Measurements from ENCODE around the gene CLEC17A. TPM values are rescaled to one million over a fixed set of nuclear protein-coding genes. Genes with fewer than 3 reads are reported as not detected.
A peak's percentile ranks its signal among the peaks of the same experiment; 100 is the strongest.

The CLEC17A gene
- total and polyA plus RNA-seq, 2 of the 13 experiments (the other 11 are each of a cell fraction or from before 2014, with no cell fraction given): not detected

DNA sequence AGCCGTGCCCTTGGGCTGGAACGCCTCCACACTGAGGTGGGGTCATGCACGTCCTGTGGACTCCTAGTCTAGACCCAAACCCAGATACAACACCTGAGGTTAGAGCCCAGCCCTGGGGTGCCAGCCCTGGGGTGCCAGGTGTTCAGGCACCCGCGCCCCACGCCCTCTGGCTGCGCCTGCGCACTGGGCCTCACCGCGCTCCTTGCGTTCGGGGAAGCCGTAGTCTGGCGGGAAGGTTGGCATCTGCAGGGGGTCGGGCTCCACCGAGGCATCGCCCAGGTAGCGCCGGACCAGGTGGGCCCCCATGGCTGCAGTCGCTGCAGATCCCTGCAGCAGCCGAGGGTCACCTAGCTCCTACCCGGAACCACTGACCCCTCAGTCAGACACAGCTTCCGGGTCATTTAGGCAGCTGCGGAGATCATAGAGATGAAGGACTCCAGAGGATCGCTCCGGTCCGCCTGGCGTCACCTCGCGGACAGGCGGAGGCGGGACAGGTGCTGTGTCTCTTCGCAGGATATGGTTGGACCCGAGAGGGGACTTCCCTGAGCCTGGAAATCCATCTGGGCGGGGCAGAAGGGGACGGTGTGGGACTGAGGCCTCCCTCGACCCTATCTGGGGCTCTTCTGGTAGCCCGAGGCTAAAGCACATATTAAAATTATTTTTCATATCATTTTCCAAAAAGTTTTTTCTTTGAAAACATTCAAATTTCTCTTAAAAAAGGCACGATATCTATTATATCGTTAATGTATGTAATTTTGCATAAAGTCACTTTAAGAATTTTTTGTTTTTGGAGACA is 11.0 kb upstream of the CLEC17A start, which contains the start of gene NDUFB7 (continued):
- TF ChIP-seq, protein P1, sequence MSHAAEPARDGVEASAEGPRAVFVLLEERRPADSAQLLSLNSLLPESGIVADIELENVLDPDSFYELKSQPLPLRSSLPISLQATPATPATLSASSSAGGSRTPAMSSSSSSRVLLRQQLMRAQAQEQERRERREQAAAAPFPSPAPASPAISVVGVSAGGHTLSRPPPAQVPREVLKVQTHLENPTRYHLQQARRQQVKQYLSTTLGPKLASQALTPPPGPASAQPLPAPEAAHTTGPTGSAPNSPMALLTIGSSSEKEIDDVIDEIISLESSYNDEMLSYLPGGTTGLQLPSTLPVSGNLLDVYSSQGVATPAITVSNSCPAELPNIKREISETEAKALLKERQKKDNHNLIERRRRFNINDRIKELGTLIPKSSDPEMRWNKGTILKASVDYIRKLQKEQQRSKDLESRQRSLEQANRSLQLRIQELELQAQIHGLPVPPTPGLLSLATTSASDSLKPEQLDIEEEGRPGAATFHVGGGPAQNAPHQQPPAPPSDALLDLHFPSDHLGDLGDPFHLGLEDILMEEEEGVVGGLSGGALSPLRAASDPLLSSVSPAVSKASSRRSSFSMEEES (CRISPR knock-in tag; IDR thresholded peaks at IDR 0.05): no peak
- TF ChIP-seq KLF6 (CRISPR knock-in tag; IDR thresholded peaks at IDR 0.05) (peak; percentile 91), ZNF350 (CRISPR knock-in tag; IDR thresholded peaks at IDR 0.05; ENCODE audit: borderline replicate concordance, low read depth) (peak; percentile 90), KLF11 (CRISPR knock-in tag; IDR thresholded peaks at IDR 0.05) (no peak), FIP1L1 (IDR thresholded peaks at IDR 0.05; ENCODE audit: borderline replicate concordance, insufficient read depth, low read depth, low read length) (no peak), RARA (CRISPR knock-in tag; IDR thresholded peaks at IDR 0.05) (no peak; the same call in 1 of the 2 replicates), ZNF577 (CRISPR knock-in tag; IDR thresholded peaks at IDR 0.05; ENCODE audit: borderline replicate concordance, low read depth) (no peak), ZNF605 (CRISPR knock-in tag; IDR thresholded peaks at IDR 0.05) (peak; percentile 61; the same call in 1 of the 2 replicates), HCFC1 (IDR thresholded peaks at IDR 0.05; ENCODE audit: low read depth, low read length) (peak; percentile 74), SATB2 (CRISPR knock-in tag; IDR thresholded peaks at IDR 0.05) (no peak), TGIF2 (CRISPR knock-in tag; IDR thresholded peaks at IDR 0.05) (peak; percentile 72), ZNF441 (CRISPR knock-in tag; IDR thresholded peaks at IDR 0.05; ENCODE audit: borderline replicate concordance) (peak; percentile 27; the same call in 1 of the 2 replicates), NFE2L2 (IDR thresholded peaks at IDR 0.05; ENCODE audit: low read length) (no peak)
- TF ChIP-seq, protein P2, sequence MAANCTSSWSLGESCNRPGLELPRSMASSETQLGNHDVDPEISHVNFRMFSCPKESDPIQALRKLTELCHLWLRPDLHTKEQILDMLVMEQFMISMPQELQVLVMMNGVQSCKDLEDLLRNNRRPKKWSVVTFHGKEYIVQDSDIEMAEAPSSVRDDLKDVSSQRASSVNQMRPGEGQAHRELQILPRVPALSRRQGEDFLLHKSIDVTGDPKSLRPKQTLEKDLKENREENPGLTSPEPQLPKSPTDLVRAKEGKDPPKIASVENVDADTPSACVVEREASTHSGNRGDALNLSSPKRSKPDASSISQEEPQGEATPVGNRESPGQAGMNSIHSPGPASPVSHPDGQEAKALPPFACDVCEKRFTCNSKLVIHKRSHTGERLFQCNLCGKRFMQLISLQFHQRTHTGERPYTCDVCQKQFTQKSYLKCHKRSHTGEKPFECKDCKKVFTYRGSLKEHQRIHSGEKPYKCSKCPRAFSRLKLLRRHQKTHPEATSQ (CRISPR knock-in tag; IDR thresholded peaks at IDR 0.05; ENCODE audit: borderline replicate concordance): peak; percentile 64; the same call in 1 of the 2 replicates
- TF ChIP-seq, protein P3, sequence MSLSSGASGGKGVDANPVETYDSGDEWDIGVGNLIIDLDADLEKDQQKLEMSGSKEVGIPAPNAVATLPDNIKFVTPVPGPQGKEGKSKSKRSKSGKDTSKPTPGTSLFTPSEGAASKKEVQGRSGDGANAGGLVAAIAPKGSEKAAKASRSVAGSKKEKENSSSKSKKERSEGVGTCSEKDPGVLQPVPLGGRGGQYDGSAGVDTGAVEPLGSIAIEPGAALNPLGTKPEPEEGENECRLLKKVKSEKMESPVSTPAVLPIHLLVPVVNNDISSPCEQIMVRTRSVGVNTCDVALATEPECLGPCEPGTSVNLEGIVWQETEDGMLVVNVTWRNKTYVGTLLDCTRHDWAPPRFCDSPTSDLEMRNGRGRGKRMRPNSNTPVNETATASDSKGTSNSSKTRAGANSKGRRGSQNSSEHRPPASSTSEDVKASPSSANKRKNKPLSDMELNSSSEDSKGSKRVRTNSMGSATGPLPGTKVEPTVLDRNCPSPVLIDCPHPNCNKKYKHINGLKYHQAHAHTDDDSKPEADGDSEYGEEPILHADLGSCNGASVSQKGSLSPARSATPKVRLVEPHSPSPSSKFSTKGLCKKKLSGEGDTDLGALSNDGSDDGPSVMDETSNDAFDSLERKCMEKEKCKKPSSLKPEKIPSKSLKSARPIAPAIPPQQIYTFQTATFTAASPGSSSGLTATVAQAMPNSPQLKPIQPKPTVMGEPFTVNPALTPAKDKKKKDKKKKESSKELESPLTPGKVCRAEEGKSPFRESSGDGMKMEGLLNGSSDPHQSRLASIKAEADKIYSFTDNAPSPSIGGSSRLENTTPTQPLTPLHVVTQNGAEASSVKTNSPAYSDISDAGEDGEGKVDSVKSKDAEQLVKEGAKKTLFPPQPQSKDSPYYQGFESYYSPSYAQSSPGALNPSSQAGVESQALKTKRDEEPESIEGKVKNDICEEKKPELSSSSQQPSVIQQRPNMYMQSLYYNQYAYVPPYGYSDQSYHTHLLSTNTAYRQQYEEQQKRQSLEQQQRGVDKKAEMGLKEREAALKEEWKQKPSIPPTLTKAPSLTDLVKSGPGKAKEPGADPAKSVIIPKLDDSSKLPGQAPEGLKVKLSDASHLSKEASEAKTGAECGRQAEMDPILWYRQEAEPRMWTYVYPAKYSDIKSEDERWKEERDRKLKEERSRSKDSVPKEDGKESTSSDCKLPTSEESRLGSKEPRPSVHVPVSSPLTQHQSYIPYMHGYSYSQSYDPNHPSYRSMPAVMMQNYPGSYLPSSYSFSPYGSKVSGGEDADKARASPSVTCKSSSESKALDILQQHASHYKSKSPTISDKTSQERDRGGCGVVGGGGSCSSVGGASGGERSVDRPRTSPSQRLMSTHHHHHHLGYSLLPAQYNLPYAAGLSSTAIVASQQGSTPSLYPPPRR (CRISPR knock-in tag; IDR thresholded peaks at IDR 0.05; ENCODE audit: borderline replicate concordance): peak; percentile 71; the same call in 1 of the 2 replicates
